ENCODE measurements around the gene CCDC91. TPM values are rescaled to one million over a fixed set of nuclear protein-coding genes. Genes with fewer than 3 reads are reported as not detected.

CCDC91 gene
- total RNA-seq, 4 donors from 2014 or later: 19.0 to 38.1 (median 23.1) TPM

GRCh38 chr12:28223858-28224257, 33.6 kb downstream of the CCDC91 start:
- Histone ChIP-seq H3K4me3 (no peak overlapping the region), H3K36me3 (no peaks in the 10 kb centered on the region), H3K27me3 (no peaks in the 10 kb centered on the region), H3K27ac (no peak overlapping the region), H3K4me1 (no peaks in the 10 kb centered on the region), H3K9me3 (no peaks in the 10 kb centered on the region)
- no peak for TF ChIP-seq CTCF (IDR thresholded peaks at IDR 0.05)
- no peak for TF ChIP-seq POLR2AphosphoS5 (IDR thresholded peaks at IDR 0.05)
- TF ChIP-seq POLR2A (IDR thresholded peaks at IDR 0.05): no peak
- no peak for TF ChIP-seq EP300 (IDR thresholded peaks at IDR 0.05)
- no peak for DNase-seq (ENCODE audit: low spot score in 2 of 2)
- WGBS: 78% methylated on average over 2 of the region's 2 CpGs

GRCh38 chr12:28226705-28227104, 36.4 kb downstream of the CCDC91 start:
- H3K9me3 ChIP-seq: no peaks in the 10 kb centered on the region
- no peak overlapping the region for H3K27ac ChIP-seq
- peaks cover 11% of the 10 kb centered on the region for H3K4me1 ChIP-seq
- H3K36me3 ChIP-seq: no peaks in the 10 kb centered on the region
- H3K27me3 ChIP-seq: no peaks in the 10 kb centered on the region
- no peak for TF ChIP-seq POLR2AphosphoS5 (IDR thresholded peaks at IDR 0.05)
- TF ChIP-seq POLR2A (IDR thresholded peaks at IDR 0.05): no peak
- TF ChIP-seq CTCF (IDR thresholded peaks at IDR 0.05): no peak
- no peak for TF ChIP-seq EP300 (IDR thresholded peaks at IDR 0.05)
- DNase-seq (ENCODE audit: low spot score in 2 of 2): no peak
- no peak overlapping the region for H3K4me3 ChIP-seq

GRCh38 chr12:28227251-28227650, 37.0 kb downstream of the CCDC91 start:
- Histone ChIP-seq H3K27ac (no peak overlapping the region), H3K36me3 (no peaks in the 10 kb centered on the region), H3K9me3 (no peaks in the 10 kb centered on the region), H3K4me3 (no peak overlapping the region), H3K27me3 (no peaks in the 10 kb centered on the region), H3K4me1 (peaks cover 16% of the 10 kb centered on the region)
- DNase-seq (ENCODE audit: low spot score in 2 of 2): no peak
- no peak for TF ChIP-seq CTCF (IDR thresholded peaks at IDR 0.05)
- no peak for TF ChIP-seq POLR2A (IDR thresholded peaks at IDR 0.05)
- TF ChIP-seq EP300 (IDR thresholded peaks at IDR 0.05): no peak
- TF ChIP-seq POLR2AphosphoS5 (IDR thresholded peaks at IDR 0.05): no peak
- 91% methylated on average over 3 of the region's 3 CpGs for WGBS

- H3K27ac ChIP-seq: peak overlapping the region; percentile 27
- TF ChIP-seq CTCF (IDR thresholded peaks at IDR 0.05) (no peak), EP300 (IDR thresholded peaks at IDR 0.05) (no peak), POLR2A (IDR thresholded peaks at IDR 0.05) (no peak), POLR2AphosphoS5 (IDR thresholded peaks at IDR 0.05) (no peak)
- H3K4me3 ChIP-seq: no peak overlapping the region
Observed at GRCh38 chr12:28231248-28231647, 41.0 kb downstream of the CCDC91 start.

GRCh38 chr12:28232211-28232928, 42.1 kb downstream of the CCDC91 start:
- H3K4me3 ChIP-seq: no peak overlapping the region
- no peaks in the 10 kb centered on the region for H3K36me3 ChIP-seq
- peaks cover 22% of the 10 kb centered on the region for H3K4me1 ChIP-seq
- H3K9me3 ChIP-seq: no peaks in the 10 kb centered on the region
- H3K27ac ChIP-seq: no peak overlapping the region
- WGBS: 89% methylated on average over 2 of the region's 2 CpGs
- no peak for TF ChIP-seq POLR2A (IDR thresholded peaks at IDR 0.05)
- no peak for TF ChIP-seq POLR2AphosphoS5 (IDR thresholded peaks at IDR 0.05)
- TF ChIP-seq EP300 (IDR thresholded peaks at IDR 0.05): no peak
- TF ChIP-seq CTCF (IDR thresholded peaks at IDR 0.05): no peak
- no peak for DNase-seq (ENCODE audit: low spot score in 2 of 2)
- H3K27me3 ChIP-seq: no peaks in the 10 kb centered on the region

More at GRCh38 chr12:28231248-28231647, 41.0 kb downstream of the CCDC91 start:
- Histone ChIP-seq H3K36me3 (no peaks in the 10 kb centered on the region), H3K9me3 (no peaks in the 10 kb centered on the region), H3K4me1 (peaks cover 22% of the 10 kb centered on the region), H3K27me3 (no peaks in the 10 kb centered on the region)
- no peak for DNase-seq (ENCODE audit: low spot score in 2 of 2)

Measured in suprapubic skin (tissue), 4 donors.